RWPE1 (cell line): ENCODE data around the gene FOXC1.

ENCODE experiments used
- CTCF ChIA-PET: fragments of 350-600 bp; sonication (Branson Sonifier 250); formaldehyde crosslinking; extraction: SDS; loops from one replicate; lab custom pipeline; 2021; lab: Yijun Ruan, JAX
- POLR2A ChIA-PET: fragments of 400-600 bp; formaldehyde crosslinking; extraction: SDS; loops from one replicate; lab custom pipeline; 2020; ENCODE audit warnings: antibody characterized with exemption; ENCODE audit not compliant: low non-redundant PET; lab: Yijun Ruan, JAX
- DNase-seq: peaks from one replicate; pipeline ENCODE4 v3.0.0; 2012; ENCODE audit warnings: low spot score
- H3K27ac ChIP-seq: fragments of 450-650 bp; 2 replicates; pipeline ENCODE4 v1.5.1; 2017
- TF ChIP-seq, protein P1 (sequence below): fragments of 450-650 bp; conservative IDR thresholded peaks from 2 replicates; pipeline ENCODE4 v1.5.1; 2017; ENCODE audit warnings: low read depth, mild to moderate bottlenecking

The FOXC1 gene

GRCh38 chr6:1659816-1660215 lies 50.1 kb downstream of the FOXC1 start:
- DNase-seq, result no peak
- CTCF ChIA-PET, result interaction anchor here (1.1 kb wide), 1 partner anchor 18 kb away, joined by 6 read pairs; no protein-coding TSS in a partner anchor
- POLR2A ChIA-PET, result no interaction called here
- H3K27ac ChIP-seq, result no peak overlapping the region
- TF ChIP-seq, protein P1, sequence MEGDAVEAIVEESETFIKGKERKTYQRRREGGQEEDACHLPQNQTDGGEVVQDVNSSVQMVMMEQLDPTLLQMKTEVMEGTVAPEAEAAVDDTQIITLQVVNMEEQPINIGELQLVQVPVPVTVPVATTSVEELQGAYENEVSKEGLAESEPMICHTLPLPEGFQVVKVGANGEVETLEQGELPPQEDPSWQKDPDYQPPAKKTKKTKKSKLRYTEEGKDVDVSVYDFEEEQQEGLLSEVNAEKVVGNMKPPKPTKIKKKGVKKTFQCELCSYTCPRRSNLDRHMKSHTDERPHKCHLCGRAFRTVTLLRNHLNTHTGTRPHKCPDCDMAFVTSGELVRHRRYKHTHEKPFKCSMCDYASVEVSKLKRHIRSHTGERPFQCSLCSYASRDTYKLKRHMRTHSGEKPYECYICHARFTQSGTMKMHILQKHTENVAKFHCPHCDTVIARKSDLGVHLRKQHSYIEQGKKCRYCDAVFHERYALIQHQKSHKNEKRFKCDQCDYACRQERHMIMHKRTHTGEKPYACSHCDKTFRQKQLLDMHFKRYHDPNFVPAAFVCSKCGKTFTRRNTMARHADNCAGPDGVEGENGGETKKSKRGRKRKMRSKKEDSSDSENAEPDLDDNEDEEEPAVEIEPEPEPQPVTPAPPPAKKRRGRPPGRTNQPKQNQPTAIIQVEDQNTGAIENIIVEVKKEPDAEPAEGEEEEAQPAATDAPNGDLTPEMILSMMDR, result no peak

DNA sequence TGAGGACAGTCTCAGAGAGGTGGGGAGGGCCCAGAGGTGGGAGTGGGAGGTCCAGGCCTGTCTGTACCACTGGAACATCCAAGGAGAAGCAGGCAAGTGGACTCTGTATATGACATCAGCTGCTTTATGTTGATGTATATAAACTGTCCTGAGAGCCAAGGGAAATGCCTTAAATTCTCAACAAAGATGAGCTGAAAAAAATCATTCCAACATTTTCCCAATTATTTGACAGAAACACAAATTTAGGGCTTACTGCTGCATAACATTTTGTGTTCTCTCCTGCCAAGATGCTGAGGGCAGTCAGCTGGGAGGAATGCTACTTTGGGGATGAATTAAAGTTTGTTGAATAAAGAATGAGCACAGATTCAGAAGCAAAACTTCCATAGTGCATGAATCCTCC lies 52.8 kb downstream of the FOXC1 start:
- CTCF ChIA-PET, result no interaction called here
- TF ChIP-seq, protein P1, result no peak
- POLR2A ChIA-PET, result no interaction called here
- H3K27ac ChIP-seq, result no peak overlapping the region
- no peak for DNase-seq
